Neural cell (in vitro differentiated cells): ENCODE results near the gene RBM5.

Experiments
- CTCF ChIP-seq: fragments of 450-650 bp; IDR thresholded peaks from 2 replicates; pipeline ENCODE4 v1.5.1; 2014; ENCODE audit warnings: antibody characterized with exemption, mild to moderate bottlenecking, moderate library complexity; ENCODE audit not compliant: poor library complexity, severe bottlenecking
- EZH2 ChIP-seq: fragments of 200-600, 300-800 bp; shearing (Covaris generic), sonication (generic); IDR thresholded peaks from 2 replicates; pipeline ENCODE4 v1.6.1; 2014; ENCODE audit warnings: antibody characterized with exemption, low read length, borderline replicate concordance, mild to moderate bottlenecking; ENCODE audit not compliant: insufficient read depth, poor library complexity, severe bottlenecking
- POLR2AphosphoS5 ChIP-seq: IDR thresholded peaks from 2 replicates; pipeline ENCODE4 v1.6.1; 2012
- TAF1 ChIP-seq: IDR thresholded peaks from 2 replicates; pipeline ENCODE4 v1.6.1; 2012; ENCODE audit warnings: low read depth

- TF ChIP-seq CTCF (no peak), POLR2AphosphoS5 (no peak), EZH2 (no peak), TAF1 (no peak)
Observed at GRCh38 chr3:50118237-50118636, 29.5 kb downstream of the RBM5 start.
